ENCODE measurements around the gene UBA6.

UBA6 gene

GRCh38 chr4:67593741-67594175, 107.2 kb downstream of the UBA6 start:
- H3K27ac ChIP-seq = no peak overlapping the region
- no peak overlapping the region for H3K4me3 ChIP-seq

- Histone ChIP-seq H3K4me3 (no peak overlapping the region), H3K27ac (no peak overlapping the region)
Measured at GRCh38 chr4:67587156-67587555, 113.8 kb downstream of the UBA6 start.

- H3K4me3 ChIP-seq = no peak overlapping the region
- H3K27ac ChIP-seq = no peak overlapping the region
Measured at GRCh38 chr4:67584496-67584895, 116.5 kb downstream of the UBA6 start.

GRCh38 chr4:67581913-67582312, 119.0 kb downstream of the UBA6 start:
- Histone ChIP-seq H3K27ac (no peak overlapping the region), H3K4me3 (no peak overlapping the region)

- Histone ChIP-seq H3K4me3 (no peak overlapping the region), H3K27ac (no peak overlapping the region)
Measured at GRCh38 chr4:67581208-67581857, 119.6 kb downstream of the UBA6 start.

GRCh38 chr4:67580577-67580976, 120.4 kb downstream of the UBA6 start:
- H3K4me3 ChIP-seq = no peak overlapping the region
- H3K27ac ChIP-seq = no peak overlapping the region

- H3K4me3 ChIP-seq = no peak overlapping the region
- H3K27ac ChIP-seq = no peak overlapping the region
Measured at GRCh38 chr4:67576538-67576937, 124.4 kb downstream of the UBA6 start.

- Histone ChIP-seq H3K4me3 (no peak overlapping the region), H3K27ac (no peak overlapping the region)
Measured at GRCh38 chr4:67576059-67576466, 124.9 kb downstream of the UBA6 start.

- no peak overlapping the region for H3K27ac ChIP-seq
- H3K4me3 ChIP-seq = no peak overlapping the region
Measured at GRCh38 chr4:67575232-67576058, 125.5 kb downstream of the UBA6 start.

GRCh38 chr4:67573193-67573592, 127.8 kb downstream of the UBA6 start:
- Histone ChIP-seq H3K4me3 (no peak overlapping the region), H3K27ac (no peak overlapping the region)

- H3K4me3 ChIP-seq = no peak overlapping the region
- H3K27ac ChIP-seq = no peak overlapping the region
Measured at GRCh38 chr4:67571975-67572374, 129.0 kb downstream of the UBA6 start.

- H3K4me3 ChIP-seq = no peak overlapping the region
- H3K27ac ChIP-seq = no peak overlapping the region
Measured at GRCh38 chr4:67570537-67570936, 130.4 kb downstream of the UBA6 start.

- Histone ChIP-seq H3K27ac (no peak overlapping the region), H3K4me3 (no peak overlapping the region)
Measured at GRCh38 chr4:67568820-67569219, 132.1 kb downstream of the UBA6 start.

- H3K4me3 ChIP-seq = no peak overlapping the region
- H3K27ac ChIP-seq = no peak overlapping the region
Measured at GRCh38 chr4:67566335-67566734, 134.6 kb downstream of the UBA6 start.

GRCh38 chr4:67565284-67565683, 135.7 kb downstream of the UBA6 start:
- Histone ChIP-seq H3K4me3 (no peak overlapping the region), H3K27ac (no peak overlapping the region)

All from skin epidermis (tissue), 12 donors.